GM12892 (cell line): ENCODE measurements around the gene ARL13A.

Experiments used
- POLR2A ChIP-seq: IDR thresholded peaks from 2 replicates; pipeline ENCODE4 v1.6.1; 2011; ENCODE audit warnings: low read depth, low read length, control low read depth
- POLR2AphosphoS5 ChIP-seq: IDR thresholded peaks from 2 replicates; pipeline ENCODE4 v1.6.1; 2011; ENCODE audit warnings: low read depth, low read length, control low read depth

DNA sequence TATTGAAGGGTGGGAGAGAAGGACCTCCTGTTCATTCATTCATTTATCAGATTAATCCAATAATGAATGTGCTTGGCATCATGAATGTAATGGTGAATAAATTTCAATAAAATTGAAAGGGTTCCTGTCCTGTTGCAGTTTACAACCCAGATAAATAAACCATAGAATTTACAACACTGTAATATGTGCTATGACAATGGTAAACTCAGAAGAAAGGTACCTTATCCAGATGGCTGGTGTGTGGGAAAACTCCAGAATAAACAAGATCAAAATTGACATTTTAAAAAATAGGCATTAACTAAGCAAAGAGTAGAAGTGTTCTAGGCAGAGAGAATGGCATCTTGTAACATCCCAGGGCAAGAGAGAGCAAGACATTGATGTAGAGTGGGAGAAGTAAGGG lies 15.3 kb downstream of the ARL13A start:
- no peak for TF ChIP-seq POLR2A
- TF ChIP-seq POLR2AphosphoS5: no peak
